ENCODE measurements around the gene ATP8A2. TPM values are rescaled to one million over a fixed set of nuclear protein-coding genes. Genes with fewer than 3 reads are reported as not detected.

Gene ATP8A2
- total RNA-seq, 2 donors from 2014 or later = 0.25 to 0.33 TPM

GRCh38 chr13:26015271-26016125 lies 643.7 kb downstream of the ATP8A2 start:
- no peak for DNase-seq (ENCODE audit: low spot score in 2 of 2)
- Mint-ChIP-seq H3K9me3 (peaks cover 0 to 1% of the 10 kb centered on the region in 2 donors), H3K36me3 (peaks cover 19 to 28% of the 10 kb centered on the region in 2 donors), H3K27ac (no peak overlapping the region)
- no peak for ATAC-seq

- Mint-ChIP-seq H3K27ac (no peak overlapping the region), H3K9me3 (peaks cover 5 to 8% of the 10 kb centered on the region in 2 donors), H3K36me3 (peaks cover 26 to 35% of the 10 kb centered on the region in 2 donors)
- DNase-seq (ENCODE audit: low spot score in 2 of 2) = no peak
- no peak for ATAC-seq
These were observed 644.4 kb downstream of the ATP8A2 start for GRCh38 chr13:26016189-26016588.

- Mint-ChIP-seq H3K9me3 (peaks cover 6 to 12% of the 10 kb centered on the region in 2 donors), H3K27ac (peak overlapping the region in 1 of 2 donors; percentile 73), H3K36me3 (peaks cover 30 to 38% of the 10 kb centered on the region in 2 donors)
- DNase-seq (ENCODE audit: low spot score in 2 of 2) (no peak), ATAC-seq (no peak)
These were observed 645.6 kb downstream of the ATP8A2 start for GRCh38 chr13:26017196-26017921.

GRCh38 chr13:26017932-26018665 lies 646.3 kb downstream of the ATP8A2 start:
- Mint-ChIP-seq H3K36me3 (peaks cover 30 to 35% of the 10 kb centered on the region in 2 donors), H3K9me3 (peaks cover 6 to 12% of the 10 kb centered on the region in 2 donors), H3K27ac (peak overlapping the region; percentile 73 to 78)
- DNase-seq (ENCODE audit: low spot score in 2 of 2) = no peak
- ATAC-seq = no peak

DNA sequence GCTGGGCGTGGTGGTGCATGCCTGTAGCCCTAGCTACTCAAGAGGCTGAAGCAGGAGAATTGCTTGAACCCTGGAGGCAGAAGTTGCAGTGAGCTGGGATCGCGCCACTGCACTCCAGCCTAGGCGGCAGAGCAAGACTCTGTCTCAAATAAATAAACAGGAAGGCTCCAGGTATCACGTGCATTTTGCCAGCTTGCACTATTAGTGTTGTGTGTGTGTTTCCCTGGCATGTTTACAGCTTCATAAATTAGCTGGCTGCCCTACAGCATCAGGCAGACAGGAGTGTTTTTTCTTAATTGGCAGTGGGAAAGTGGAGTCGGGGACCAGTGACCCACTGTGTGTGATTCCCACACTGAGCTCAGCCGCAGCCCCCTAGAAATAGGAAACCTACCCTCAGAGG lies 647.5 kb downstream of the ATP8A2 start:
- DNase-seq (ENCODE audit: low spot score in 2 of 2) (no peak), ATAC-seq (no peak)
- Mint-ChIP-seq H3K27ac (no peak overlapping the region), H3K36me3 (peaks cover 24 to 30% of the 10 kb centered on the region in 2 donors), H3K9me3 (peaks cover 6 to 12% of the 10 kb centered on the region in 2 donors)

- H3K9me3 Mint-ChIP-seq = peaks cover 6 to 12% of the 10 kb centered on the region in 2 donors
- ATAC-seq = no peak
- no peak overlapping the region for H3K27ac Mint-ChIP-seq
- no peak for DNase-seq (ENCODE audit: low spot score in 2 of 2)
- H3K36me3 Mint-ChIP-seq = peaks cover 21 to 30% of the 10 kb centered on the region in 2 donors
These were observed 648.4 kb downstream of the ATP8A2 start for GRCh38 chr13:26019881-26020870.

DNA sequence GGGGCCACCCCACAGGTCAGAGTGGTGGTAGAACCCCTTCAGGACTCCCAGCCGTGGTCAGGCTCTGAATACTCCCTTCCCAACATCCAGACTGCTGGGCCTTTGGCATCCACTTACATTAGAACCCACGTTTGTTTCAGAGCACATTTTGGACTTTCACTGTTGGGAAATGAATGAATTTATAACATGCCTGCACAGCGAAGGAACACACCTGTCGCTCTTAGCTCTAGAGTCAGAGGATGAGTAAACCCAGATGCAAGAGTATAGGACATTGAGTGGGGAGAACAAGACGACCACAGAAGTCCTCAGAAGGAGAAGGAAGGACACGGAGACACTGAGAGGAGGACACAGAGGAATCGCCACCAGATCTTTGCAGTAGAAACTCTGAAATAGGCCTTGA lies 649.1 kb downstream of the ATP8A2 start:
- DNase-seq (ENCODE audit: low spot score in 2 of 2) (no peak), ATAC-seq (no peak)
- H3K9me3 Mint-ChIP-seq = peaks cover 6 to 12% of the 10 kb centered on the region in 2 donors
- peaks cover 21 to 30% of the 10 kb centered on the region in 2 donors for H3K36me3 Mint-ChIP-seq
- no peak overlapping the region for H3K27ac Mint-ChIP-seq

DNA sequence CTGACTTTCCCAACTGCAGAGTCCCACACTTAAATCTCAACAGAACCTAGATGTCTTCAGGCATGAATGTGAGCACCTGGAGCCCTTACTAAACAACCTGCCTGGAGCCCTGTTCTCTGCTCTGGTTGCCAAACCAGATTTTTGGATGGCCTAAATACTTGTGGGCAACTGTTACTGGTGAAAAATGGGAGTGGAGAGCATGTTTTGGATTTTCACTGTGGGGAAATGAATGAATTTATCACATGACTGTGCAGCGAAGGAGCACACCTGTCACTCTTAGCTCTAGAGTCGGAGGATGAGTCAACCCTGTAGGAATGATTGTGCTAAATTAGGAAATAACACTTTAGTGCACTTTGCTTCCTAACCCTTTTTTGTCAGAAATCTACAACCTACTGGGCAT lies 649.7 kb downstream of the ATP8A2 start:
- ATAC-seq = no peak
- peaks cover 6 to 12% of the 10 kb centered on the region in 2 donors for H3K9me3 Mint-ChIP-seq
- H3K36me3 Mint-ChIP-seq = peaks cover 21 to 30% of the 10 kb centered on the region in 2 donors
- H3K27ac Mint-ChIP-seq = no peak overlapping the region
- DNase-seq (ENCODE audit: low spot score in 2 of 2) = no peak

GRCh38 chr13:26021956-26022355 lies 650.2 kb downstream of the ATP8A2 start:
- peaks cover 21 to 30% of the 10 kb centered on the region in 2 donors for H3K36me3 Mint-ChIP-seq

DNA sequence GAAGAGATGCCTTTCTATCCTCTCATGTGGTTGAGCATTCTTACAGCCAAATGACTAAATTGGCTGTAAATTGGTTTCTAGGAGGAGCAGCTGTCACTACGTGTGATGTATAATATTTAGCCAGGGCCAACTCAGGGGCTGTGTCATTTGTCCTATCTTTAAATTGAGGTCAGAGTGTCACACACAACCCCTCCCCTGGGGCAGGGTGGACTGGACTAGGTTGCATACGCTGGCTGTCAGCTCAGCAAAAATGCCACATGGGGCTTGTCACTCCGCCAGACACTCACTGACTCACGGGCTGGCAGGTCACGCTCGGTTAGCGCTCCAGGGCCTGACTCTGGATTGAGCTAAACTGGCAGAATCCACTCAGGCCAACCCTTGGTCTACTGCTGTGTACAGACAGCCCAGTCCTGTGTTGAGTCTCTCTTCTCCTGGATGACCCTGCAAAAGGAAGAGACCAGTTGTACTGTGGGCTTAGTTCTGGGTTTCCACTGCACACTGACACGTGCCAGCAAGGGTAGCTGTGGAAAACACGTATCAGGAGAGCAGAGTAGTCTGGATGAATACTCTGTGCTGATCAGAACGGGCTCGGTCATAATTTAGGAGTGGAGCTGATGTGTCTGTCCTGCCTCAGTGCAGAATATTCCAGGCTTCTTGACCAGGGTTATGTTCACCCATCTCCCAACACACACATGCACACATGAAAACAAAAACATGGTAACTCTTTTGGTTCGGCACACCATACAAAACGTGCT lies 650.9 kb downstream of the ATP8A2 start:
- H3K27ac Mint-ChIP-seq = no peak overlapping the region

More at GRCh38 chr13:26021956-26022355, 650.2 kb downstream of the ATP8A2 start:
- Mint-ChIP-seq H3K27ac (no peak overlapping the region), H3K9me3 (peaks cover 6 to 12% of the 10 kb centered on the region in 2 donors)
- no peak for ATAC-seq
- no peak for DNase-seq (ENCODE audit: low spot score in 2 of 2)

GRCh38 chr13:26024558-26024957 lies 652.8 kb downstream of the ATP8A2 start:
- ATAC-seq = no peak
- Mint-ChIP-seq H3K27ac (no peak overlapping the region), H3K36me3 (peaks cover 19 to 21% of the 10 kb centered on the region in 2 donors), H3K9me3 (peaks cover 6 to 12% of the 10 kb centered on the region in 2 donors)
- no peak for DNase-seq (ENCODE audit: low spot score in 2 of 2)

More for the DNA sequence above, 650.9 kb downstream of the ATP8A2 start:
- Mint-ChIP-seq H3K36me3 (peaks cover 21 to 30% of the 10 kb centered on the region in 2 donors), H3K9me3 (peaks cover 6 to 12% of the 10 kb centered on the region in 2 donors)
- DNase-seq (ENCODE audit: low spot score in 2 of 2) = no peak
- no peak for ATAC-seq

- ATAC-seq = no peak
- DNase-seq (ENCODE audit: low spot score in 2 of 2) = no peak
- Mint-ChIP-seq H3K9me3 (peaks cover 6 to 12% of the 10 kb centered on the region in 2 donors), H3K36me3 (peaks cover 13 to 15% of the 10 kb centered on the region in 2 donors), H3K27ac (no peak overlapping the region)
These were observed 653.4 kb downstream of the ATP8A2 start for GRCh38 chr13:26025196-26025595.

DNA sequence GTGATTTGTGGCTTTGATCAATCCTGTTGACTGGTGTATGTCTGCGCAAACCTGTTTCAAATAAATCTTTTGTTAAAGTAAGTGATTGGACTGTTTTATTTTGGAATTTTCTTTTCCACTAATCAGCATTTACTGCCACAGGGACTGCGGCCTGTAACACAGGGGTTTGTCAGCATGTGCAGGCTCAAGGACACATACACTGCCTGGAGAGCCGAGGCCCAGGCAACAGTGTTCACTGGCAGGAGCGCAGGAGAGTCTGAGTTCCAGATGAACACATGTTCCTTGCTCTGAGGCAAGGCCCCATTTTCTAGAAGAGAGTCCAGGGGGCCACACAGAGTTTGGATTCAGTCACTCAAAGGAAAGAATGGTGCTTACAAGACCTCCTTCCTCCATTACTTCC lies 654.0 kb downstream of the ATP8A2 start:
- DNase-seq (ENCODE audit: low spot score in 2 of 2) (no peak), ATAC-seq (no peak)
- peaks cover 7 to 12% of the 10 kb centered on the region in 2 donors for H3K36me3 Mint-ChIP-seq
- H3K9me3 Mint-ChIP-seq = peaks cover 8 to 10% of the 10 kb centered on the region in 2 donors
- no peak overlapping the region for H3K27ac Mint-ChIP-seq

DNA sequence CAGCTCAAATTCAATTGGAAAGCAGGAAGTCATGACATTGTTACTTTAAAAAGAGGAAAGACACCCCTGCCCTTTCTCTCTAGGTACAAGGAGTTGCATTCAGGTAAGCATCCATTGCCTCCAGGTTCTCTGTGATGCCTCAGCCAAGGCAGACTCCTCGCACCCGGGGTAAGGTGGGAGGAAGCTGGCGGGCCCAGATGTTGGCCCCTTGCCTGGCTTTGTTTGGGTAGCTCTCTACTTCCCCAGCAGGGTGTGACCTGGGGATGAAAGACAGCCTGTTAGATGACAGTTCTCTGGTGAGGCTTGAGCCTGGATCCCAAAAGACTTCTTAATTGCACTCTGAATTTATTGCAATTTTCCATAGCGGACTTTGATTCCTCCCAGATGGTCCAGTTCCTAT lies 654.4 kb downstream of the ATP8A2 start:
- no peak overlapping the region for H3K27ac Mint-ChIP-seq
- peaks cover 5 to 8% of the 10 kb centered on the region in 2 donors for H3K9me3 Mint-ChIP-seq
- DNase-seq (ENCODE audit: low spot score in 2 of 2) = no peak
- ATAC-seq = no peak
- H3K36me3 Mint-ChIP-seq = peaks cover 3 to 10% of the 10 kb centered on the region in 2 donors

GRCh38 chr13:26029581-26030136 lies 657.9 kb downstream of the ATP8A2 start:
- DNase-seq (ENCODE audit: low spot score in 2 of 2) (no peak), ATAC-seq (no peak)
- peaks cover 4 to 7% of the 10 kb centered on the region in 2 donors for H3K9me3 Mint-ChIP-seq
- H3K36me3 Mint-ChIP-seq = peaks cover 0 to 6% of the 10 kb centered on the region in 2 donors
- no peak overlapping the region for H3K27ac Mint-ChIP-seq

Data from activated naive CD4-positive, alpha-beta T cell treated with anti-CD3 and anti-CD28 coated beads, Interleukin-2, amount 50 U/mL, for 72 hours (primary cell).